Hindlimb muscle (tissue), 1 donor: ENCODE data around the gene MAP2K4. TPM values are rescaled to one million over a fixed set of nuclear protein-coding genes. Genes with fewer than 3 reads are reported as not detected.
"Not testable (repeated sequence)": the region's sequence is repeated elsewhere in the genome, so short reads cannot be mapped to it uniquely, and the experiment has no call there.

Experiments used
- DNase-seq: peaks from one replicate; pipeline ENCODE4 v3.0.0-alpha.2; 2013
- polyA plus RNA-seq: library from polyadenylated mRNA; unstranded; fragments of 120-200 nt; gene quantifications from one replicate; pipeline ENCODE4 v1.2.1, GENCODE V29; 2013; ENCODE audit not compliant: insufficient read length

The MAP2K4 gene
- polyA plus RNA-seq, 1 donor, result 19.7 TPM

GRCh38 chr17:12094336-12094735, 73.7 kb downstream of the MAP2K4 start:
- no peak for DNase-seq

- no peak for DNase-seq
These were observed 74.8 kb downstream of the MAP2K4 start for GRCh38 chr17:12095522-12095921.

- no peak for DNase-seq
These were observed 76.6 kb downstream of the MAP2K4 start for GRCh38 chr17:12097326-12097725.

- no peak for DNase-seq
These were observed 77.9 kb downstream of the MAP2K4 start for GRCh38 chr17:12098568-12098967.

GRCh38 chr17:12099412-12099811, 78.7 kb downstream of the MAP2K4 start:
- no peak for DNase-seq

- DNase-seq, result no peak
These were observed 84.2 kb downstream of the MAP2K4 start for GRCh38 chr17:12104831-12105230.

- DNase-seq, result no peak
These were observed 87.2 kb downstream of the MAP2K4 start for GRCh38 chr17:12107905-12108304.

GRCh38 chr17:12110906-12111305, 90.2 kb downstream of the MAP2K4 start:
- no peak for DNase-seq

GRCh38 chr17:12113156-12113555, 92.5 kb downstream of the MAP2K4 start:
- no peak for DNase-seq

- DNase-seq, result no peak
These were observed 94.2 kb downstream of the MAP2K4 start for GRCh38 chr17:12114686-12115418.

GRCh38 chr17:12116143-12116542, 95.5 kb downstream of the MAP2K4 start:
- DNase-seq, result no peak

- DNase-seq, result no peak
These were observed 97.9 kb downstream of the MAP2K4 start for GRCh38 chr17:12118617-12119016.

- DNase-seq, result no peak
These were observed 101.4 kb downstream of the MAP2K4 start for GRCh38 chr17:12122075-12122474.

- no peak for DNase-seq
These were observed 106.5 kb downstream of the MAP2K4 start for GRCh38 chr17:12127177-12127576.

GRCh38 chr17:12127667-12128066, 107.0 kb downstream of the MAP2K4 start:
- DNase-seq, result no peak

- no peak for DNase-seq
These were observed 108.3 kb downstream of the MAP2K4 start for GRCh38 chr17:12128946-12129345.

GRCh38 chr17:12133183-12133582, 112.5 kb downstream of the MAP2K4 start:
- DNase-seq, result no peak

- no peak for DNase-seq
These were observed 113.4 kb downstream of the MAP2K4 start for GRCh38 chr17:12134101-12134500.

- no peak for DNase-seq
These were observed 113.9 kb downstream of the MAP2K4 start for GRCh38 chr17:12134587-12134986.

- DNase-seq, result no peak
These were observed 115.6 kb downstream of the MAP2K4 start for GRCh38 chr17:12136243-12136642.

GRCh38 chr17:12136646-12137045, 116.0 kb downstream of the MAP2K4 start:
- no peak for DNase-seq

GRCh38 chr17:12137859-12138258, 117.2 kb downstream of the MAP2K4 start:
- no peak for DNase-seq

- DNase-seq, result no peak
These were observed 120.0 kb downstream of the MAP2K4 start for GRCh38 chr17:12140685-12141084.

GRCh38 chr17:12162187-12162586, 141.5 kb downstream of the MAP2K4 start:
- not testable (repeated sequence) for DNase-seq

GRCh38 chr17:12164085-12164484, 143.4 kb downstream of the MAP2K4 start:
- DNase-seq, result no peak
